ENCODE measurements around the gene RBP7. TPM values are rescaled to one million over a fixed set of nuclear protein-coding genes. Genes with fewer than 3 reads are reported as not detected.

The RBP7 gene
- 1 to 10 TPM in 1 of 4 donors, not detected in 3; 2.3 TPM for total RNA-seq

- peak in 2 of 3 donors; percentile 50 to 56 for DNase-seq
- TF ChIP-seq CTCF (IDR thresholded peaks at IDR 0.05) (no peak), POLR2A (IDR thresholded peaks at IDR 0.05) (no peak)
- H3K27me3 ChIP-seq = peaks cover 0 to 14% of the 10 kb centered on the region in 2 donors
- H3K9me3 ChIP-seq = no peaks in the 10 kb centered on the region
- no peaks in the 10 kb centered on the region for H3K36me3 ChIP-seq
- peak within 1 kb of the TSS; percentile 28 to 63 (median 52) for H3K4me3 ChIP-seq
- H3K27ac ChIP-seq = peak within 1 kb of the TSS in 1 of 4 donors; percentile 9
- H3K4me1 ChIP-seq = peaks cover 0 to 15% (median 7%) of the 10 kb centered on the region in 4 donors
Measured at GRCh38 chr1:9996624-9997582, at the start of gene RBP7. TSS of gene RBP7 (plus strand) at chr1:9997228. CDS start at chr1:9997259, 31 bp downstream.

GRCh38 chr1:9957726-9958125 is 39.3 kb upstream of the RBP7 start:
- Histone ChIP-seq H3K27me3 (no peaks in the 10 kb centered on the region), H3K36me3 (no peaks in the 10 kb centered on the region), H3K4me3 (no peak overlapping the region), H3K27ac (no peak overlapping the region), H3K4me1 (no peaks in the 10 kb centered on the region), H3K9me3 (no peaks in the 10 kb centered on the region)
- TF ChIP-seq CTCF (IDR thresholded peaks at IDR 0.05) (no peak), POLR2A (IDR thresholded peaks at IDR 0.05) (no peak)
- DNase-seq = no peak

GRCh38 chr1:9960011-9960410 is 37.0 kb upstream of the RBP7 start:
- Histone ChIP-seq H3K36me3 (no peaks in the 10 kb centered on the region), H3K27ac (no peak overlapping the region), H3K4me1 (no peaks in the 10 kb centered on the region), H3K4me3 (no peak overlapping the region), H3K27me3 (no peaks in the 10 kb centered on the region), H3K9me3 (no peaks in the 10 kb centered on the region)
- DNase-seq = no peak
- TF ChIP-seq CTCF (IDR thresholded peaks at IDR 0.05) (no peak), POLR2A (IDR thresholded peaks at IDR 0.05) (no peak)

- no peaks in the 10 kb centered on the region for H3K4me1 ChIP-seq
- H3K36me3 ChIP-seq = no peaks in the 10 kb centered on the region
- no peak for DNase-seq
- H3K27ac ChIP-seq = no peak overlapping the region
- H3K4me3 ChIP-seq = no peak overlapping the region
- H3K9me3 ChIP-seq = no peaks in the 10 kb centered on the region
- no peak for TF ChIP-seq POLR2A (IDR thresholded peaks at IDR 0.05)
- TF ChIP-seq CTCF (IDR thresholded peaks at IDR 0.05) = no peak
- no peaks in the 10 kb centered on the region for H3K27me3 ChIP-seq
Measured at GRCh38 chr1:9960706-9961562, 36.1 kb upstream of the RBP7 start.

GRCh38 chr1:9984253-9984652 is 12.8 kb upstream of the RBP7 start:
- Histone ChIP-seq H3K27me3 (no peaks in the 10 kb centered on the region), H3K27ac (no peak overlapping the region), H3K4me3 (no peak overlapping the region), H3K4me1 (no peaks in the 10 kb centered on the region), H3K9me3 (no peaks in the 10 kb centered on the region), H3K36me3 (peaks cover 0 to 46% (median 0%) of the 10 kb centered on the region in 3 donors)
- TF ChIP-seq POLR2A (IDR thresholded peaks at IDR 0.05) (no peak), CTCF (IDR thresholded peaks at IDR 0.05) (no peak)
- DNase-seq = no peak
